HepG2 (cell line): ENCODE measurements around the gene RPL26. TPM values are rescaled to one million over a fixed set of nuclear protein-coding genes. Genes with fewer than 3 reads are reported as not detected.

ENCODE experiments used
- ATF7 ChIP-seq, 2 experiments: fragments of 450-650 bp in 1 of 2; sonication (generic) in 1 of 2; formaldehyde crosslinking in 1 of 2; IDR thresholded peaks; 2 replicates each; pipeline versions ENCODE4 v1.4.0 to v1.6.1; 2016 to 2020; ENCODE audit warnings: antibody characterized with exemption in 1 of 2, mild to moderate bottlenecking in 1 of 2, missing genetic modification reagents in 1 of 2
- CENPT ChIP-seq: sonication (generic); formaldehyde crosslinking; IDR thresholded peaks from 2 replicates; pipeline ENCODE4 v1.8.0; 2022; ENCODE audit warnings: low read depth, mild to moderate bottlenecking, moderate library complexity, missing genetic modification reagents
- MAF1 ChIP-seq: sonication (generic); formaldehyde crosslinking; IDR thresholded peaks from 2 replicates; pipeline ENCODE4 v1.5.0; 2020; ENCODE audit warnings: missing genetic modification reagents, borderline replicate concordance
- MYNN ChIP-seq: sonication (generic); formaldehyde crosslinking; IDR thresholded peaks from 2 replicates; pipeline ENCODE4 v1.4.0; 2020; ENCODE audit warnings: mild to moderate bottlenecking, low read depth, missing genetic modification reagents
- NBN ChIP-seq: fragments of 450-650 bp; conservative IDR thresholded peaks from 2 replicates; pipeline ENCODE4 v1.6.1; 2017
- POLR2A ChIP-seq, 2 experiments: IDR thresholded peaks; 2 replicates each; pipeline ENCODE4 v1.6.1; 2011; ENCODE audit warnings: low read depth in 2 of 2, low read length in 2 of 2, mild to moderate bottlenecking in 1 of 2, moderate library complexity in 1 of 2; ENCODE audit not compliant: insufficient read depth in 1 of 2
- POLR2G ChIP-seq: fragments of 200-400 bp; formaldehyde crosslinking; IDR thresholded peaks from 2 replicates; pipeline ENCODE4 v1.6.1; 2018; ENCODE audit warnings: mild to moderate bottlenecking, low read depth, low read length, moderate library complexity
- SP4 ChIP-seq: sonication (generic); formaldehyde crosslinking; IDR thresholded peaks from 2 replicates; pipeline ENCODE4 v1.8.1; 2023; ENCODE audit warnings: mild to moderate bottlenecking, missing genetic modification reagents
- TBL1XR1 ChIP-seq: fragments of 150-350 bp; IDR thresholded peaks from 2 replicates; pipeline ENCODE4 v1.6.1; 2014; ENCODE audit warnings: borderline replicate concordance, low read length; ENCODE audit not compliant: partially characterized antibody
- TEAD2 ChIP-seq: sonication (generic); formaldehyde crosslinking; IDR thresholded peaks from 2 replicates; pipeline ENCODE4 v1.9.0; 2021; ENCODE audit warnings: missing genetic modification reagents
- YEATS4 ChIP-seq: sonication (generic); formaldehyde crosslinking; IDR thresholded peaks from 2 replicates; pipeline ENCODE4 v1.4.0; 2020; ENCODE audit warnings: missing genetic modification reagents, borderline replicate concordance
- ZNF180 ChIP-seq: sonication (generic); formaldehyde crosslinking; IDR thresholded peaks from 2 replicates; pipeline ENCODE4 v1.4.0; 2020; ENCODE audit warnings: low read depth, missing genetic modification reagents, borderline replicate concordance
- ZNF44 ChIP-seq: sonication (generic); formaldehyde crosslinking; IDR thresholded peaks from 2 replicates; pipeline ENCODE4 v1.5.1; 2020; ENCODE audit warnings: mild to moderate bottlenecking, missing genetic modification reagents
- ZNF468 ChIP-seq: sonication (generic); formaldehyde crosslinking; IDR thresholded peaks from 2 replicates; pipeline ENCODE4 v1.8.0; 2022; ENCODE audit warnings: mild to moderate bottlenecking, moderate library complexity, missing genetic modification reagents
- ZNF496 ChIP-seq: sonication (generic); formaldehyde crosslinking; IDR thresholded peaks from 2 replicates; pipeline ENCODE4 v1.8.1; 2023; ENCODE audit warnings: mild to moderate bottlenecking, moderate library complexity, missing genetic modification reagents; ENCODE audit not compliant: insufficient replicate concordance
- ZSCAN30 ChIP-seq: sonication (generic); formaldehyde crosslinking; IDR thresholded peaks from 2 replicates; pipeline ENCODE4 v1.5.0; 2020; ENCODE audit warnings: mild to moderate bottlenecking, missing genetic modification reagents
- polyA plus RNA-seq, 8 experiments: library from polyadenylated mRNA; depleted of rRNA in 3 of 8; stranded (reverse) in 7 of 8; unstranded in 1 of 8; fragments of >200 nt; fragmentation: Illumina TruSeq in 4 of 8; extraction: Trizol in 4 of 8; gene quantifications; 2 replicates each; pipeline versions ENCODE4 v1.2.1 to v1.2.3, GENCODE V29; 2011 to 2016; ENCODE audit warnings: low read depth in 4 of 8, missing spikeins in 1 of 8, mixed read lengths in 1 of 8; ENCODE audit not compliant: insufficient read depth in 1 of 8
- total RNA-seq, 5 experiments: library from RNA; depleted of rRNA; stranded (reverse); fragments of >200 nt; fragmentation: Illumina TruSeq; extraction: Trizol; gene quantifications; 2 replicates each; pipeline ENCODE4 v1.2.3, GENCODE V29; 2016; ENCODE audit warnings: low read depth in 1 of 5
- TF ChIP-seq, protein P1 (sequence below): sonication (generic); formaldehyde crosslinking; IDR thresholded peaks from 2 replicates; pipeline ENCODE4 v1.4.0; 2020; ENCODE audit warnings: missing genetic modification reagents, borderline replicate concordance
- TF ChIP-seq, protein P2 (sequence below): sonication (generic); formaldehyde crosslinking; IDR thresholded peaks from 2 replicates; pipeline ENCODE4 v1.4.0; 2020; ENCODE audit warnings: missing genetic modification reagents
- TF ChIP-seq, protein P3 (sequence below): sonication (generic); formaldehyde crosslinking; IDR thresholded peaks from 2 replicates; pipeline ENCODE4 v1.9.0; 2021; ENCODE audit warnings: missing genetic modification reagents, mild to moderate bottlenecking, borderline replicate concordance
- TF ChIP-seq, protein P4 (sequence below): sonication (generic); formaldehyde crosslinking; IDR thresholded peaks from 2 replicates; pipeline ENCODE4 v1.4.0; 2020; ENCODE audit warnings: missing genetic modification reagents

Gene RPL26
- total and polyA plus RNA-seq, 2 of the 13 experiments (the other 11 are each of a cell fraction or from before 2014, with no cell fraction given): 2,817 to 3,529 TPM

DNA sequence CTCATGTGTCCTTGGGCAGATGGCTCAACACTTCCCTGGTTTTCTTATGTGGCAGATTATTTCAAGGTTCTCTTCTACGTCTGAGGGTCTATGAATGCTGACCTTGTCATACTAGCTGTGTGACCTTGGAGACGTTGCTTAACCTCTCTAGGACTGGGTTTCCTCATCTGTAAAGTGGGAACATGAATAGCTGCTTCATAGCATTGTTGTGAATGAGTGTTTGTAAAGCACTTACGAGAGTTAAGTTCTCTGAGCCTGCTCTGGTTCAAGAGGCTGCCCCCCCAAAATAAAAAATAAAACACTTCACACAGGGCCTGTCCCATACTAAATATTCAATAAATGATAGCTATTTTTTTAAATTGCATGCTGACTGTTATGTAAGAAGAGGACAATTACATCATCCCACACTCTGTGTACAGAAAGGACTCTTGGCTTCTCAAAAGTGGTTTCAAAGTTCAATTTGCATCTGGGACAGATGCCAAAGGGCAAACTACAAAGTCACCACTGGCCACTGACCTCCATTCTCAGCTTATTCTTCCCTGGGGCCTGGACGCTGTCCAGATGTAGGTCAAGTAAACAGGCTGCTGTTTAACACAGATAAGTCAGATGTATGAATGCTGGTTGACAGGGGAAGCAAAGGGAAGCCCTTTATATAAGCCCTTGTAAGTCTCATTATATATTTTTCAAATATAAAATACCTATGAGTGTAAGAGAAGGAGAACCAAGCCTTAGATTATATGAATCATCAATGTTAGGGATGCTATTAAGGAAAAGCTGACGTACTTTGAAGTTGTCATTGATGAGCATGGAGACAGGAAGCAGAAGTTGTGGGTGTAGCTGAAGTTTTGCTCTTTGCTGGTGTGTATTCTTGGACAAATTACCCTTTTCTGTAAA lies 37.3 kb upstream of the RPL26 start (continued):
- TF ChIP-seq, protein P1, sequence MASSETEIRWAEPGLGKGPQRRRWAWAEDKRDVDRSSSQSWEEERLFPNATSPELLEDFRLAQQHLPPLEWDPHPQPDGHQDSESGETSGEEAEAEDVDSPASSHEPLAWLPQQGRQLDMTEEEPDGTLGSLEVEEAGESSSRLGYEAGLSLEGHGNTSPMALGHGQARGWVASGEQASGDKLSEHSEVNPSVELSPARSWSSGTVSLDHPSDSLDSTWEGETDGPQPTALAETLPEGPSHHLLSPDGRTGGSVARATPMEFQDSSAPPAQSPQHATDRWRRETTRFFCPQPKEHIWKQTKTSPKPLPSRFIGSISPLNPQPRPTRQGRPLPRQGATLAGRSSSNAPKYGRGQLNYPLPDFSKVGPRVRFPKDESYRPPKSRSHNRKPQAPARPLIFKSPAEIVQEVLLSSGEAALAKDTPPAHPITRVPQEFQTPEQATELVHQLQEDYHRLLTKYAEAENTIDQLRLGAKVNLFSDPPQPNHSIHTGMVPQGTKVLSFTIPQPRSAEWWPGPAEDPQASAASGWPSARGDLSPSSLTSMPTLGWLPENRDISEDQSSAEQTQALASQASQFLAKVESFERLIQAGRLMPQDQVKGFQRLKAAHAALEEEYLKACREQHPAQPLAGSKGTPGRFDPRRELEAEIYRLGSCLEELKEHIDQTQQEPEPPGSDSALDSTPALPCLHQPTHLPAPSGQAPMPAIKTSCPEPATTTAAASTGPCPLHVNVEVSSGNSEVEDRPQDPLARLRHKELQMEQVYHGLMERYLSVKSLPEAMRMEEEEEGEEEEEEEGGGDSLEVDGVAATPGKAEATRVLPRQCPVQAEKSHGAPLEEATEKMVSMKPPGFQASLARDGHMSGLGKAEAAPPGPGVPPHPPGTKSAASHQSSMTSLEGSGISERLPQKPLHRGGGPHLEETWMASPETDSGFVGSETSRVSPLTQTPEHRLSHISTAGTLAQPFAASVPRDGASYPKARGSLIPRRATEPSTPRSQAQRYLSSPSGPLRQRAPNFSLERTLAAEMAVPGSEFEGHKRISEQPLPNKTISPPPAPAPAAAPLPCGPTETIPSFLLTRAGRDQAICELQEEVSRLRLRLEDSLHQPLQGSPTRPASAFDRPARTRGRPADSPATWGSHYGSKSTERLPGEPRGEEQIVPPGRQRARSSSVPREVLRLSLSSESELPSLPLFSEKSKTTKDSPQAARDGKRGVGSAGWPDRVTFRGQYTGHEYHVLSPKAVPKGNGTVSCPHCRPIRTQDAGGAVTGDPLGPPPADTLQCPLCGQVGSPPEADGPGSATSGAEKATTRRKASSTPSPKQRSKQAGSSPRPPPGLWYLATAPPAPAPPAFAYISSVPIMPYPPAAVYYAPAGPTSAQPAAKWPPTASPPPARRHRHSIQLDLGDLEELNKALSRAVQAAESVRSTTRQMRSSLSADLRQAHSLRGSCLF (CRISPR knock-in tag): no peak
- no peak for TF ChIP-seq ZNF496 (CRISPR knock-in tag)
- no peak for TF ChIP-seq NBN
- no peak for TF ChIP-seq ZNF468
- no peak for TF ChIP-seq POLR2A (IDR thresholded peaks at IDR 0.05; ENCODE audit: insufficient read depth in 1 of 2, low read depth in 2 of 2, low read length in 2 of 2)
- peak; percentile 89 for TF ChIP-seq ATF7 (IDR thresholded peaks at IDR 0.05)
- peak; percentile 97 for TF ChIP-seq ATF7 (CRISPR knock-in tag; IDR thresholded peaks at IDR 0.05)
- TF ChIP-seq, protein P2, sequence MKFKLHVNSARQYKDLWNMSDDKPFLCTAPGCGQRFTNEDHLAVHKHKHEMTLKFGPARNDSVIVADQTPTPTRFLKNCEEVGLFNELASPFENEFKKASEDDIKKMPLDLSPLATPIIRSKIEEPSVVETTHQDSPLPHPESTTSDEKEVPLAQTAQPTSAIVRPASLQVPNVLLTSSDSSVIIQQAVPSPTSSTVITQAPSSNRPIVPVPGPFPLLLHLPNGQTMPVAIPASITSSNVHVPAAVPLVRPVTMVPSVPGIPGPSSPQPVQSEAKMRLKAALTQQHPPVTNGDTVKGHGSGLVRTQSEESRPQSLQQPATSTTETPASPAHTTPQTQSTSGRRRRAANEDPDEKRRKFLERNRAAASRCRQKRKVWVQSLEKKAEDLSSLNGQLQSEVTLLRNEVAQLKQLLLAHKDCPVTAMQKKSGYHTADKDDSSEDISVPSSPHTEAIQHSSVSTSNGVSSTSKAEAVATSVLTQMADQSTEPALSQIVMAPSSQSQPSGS (CRISPR knock-in tag): peak; percentile 99
- peak; percentile 98 for TF ChIP-seq TBL1XR1
- TF ChIP-seq CENPT (CRISPR knock-in tag): no peak
- no peak for TF ChIP-seq SP4 (CRISPR knock-in tag)
- no peak for TF ChIP-seq MYNN (CRISPR knock-in tag)
- no peak for TF ChIP-seq ZNF44 (CRISPR knock-in tag)
- TF ChIP-seq ZNF180 (CRISPR knock-in tag): no peak
- TF ChIP-seq, protein P3, sequence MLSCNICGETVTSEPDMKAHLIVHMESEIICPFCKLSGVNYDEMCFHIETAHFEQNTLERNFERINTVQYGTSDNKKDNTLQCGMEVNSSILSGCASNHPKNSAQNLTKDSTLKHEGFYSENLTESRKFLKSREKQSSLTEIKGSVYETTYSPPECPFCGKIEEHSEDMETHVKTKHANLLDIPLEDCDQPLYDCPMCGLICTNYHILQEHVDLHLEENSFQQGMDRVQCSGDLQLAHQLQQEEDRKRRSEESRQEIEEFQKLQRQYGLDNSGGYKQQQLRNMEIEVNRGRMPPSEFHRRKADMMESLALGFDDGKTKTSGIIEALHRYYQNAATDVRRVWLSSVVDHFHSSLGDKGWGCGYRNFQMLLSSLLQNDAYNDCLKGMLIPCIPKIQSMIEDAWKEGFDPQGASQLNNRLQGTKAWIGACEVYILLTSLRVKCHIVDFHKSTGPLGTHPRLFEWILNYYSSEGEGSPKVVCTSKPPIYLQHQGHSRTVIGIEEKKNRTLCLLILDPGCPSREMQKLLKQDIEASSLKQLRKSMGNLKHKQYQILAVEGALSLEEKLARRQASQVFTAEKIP (CRISPR knock-in tag): no peak
- TF ChIP-seq, protein P4, sequence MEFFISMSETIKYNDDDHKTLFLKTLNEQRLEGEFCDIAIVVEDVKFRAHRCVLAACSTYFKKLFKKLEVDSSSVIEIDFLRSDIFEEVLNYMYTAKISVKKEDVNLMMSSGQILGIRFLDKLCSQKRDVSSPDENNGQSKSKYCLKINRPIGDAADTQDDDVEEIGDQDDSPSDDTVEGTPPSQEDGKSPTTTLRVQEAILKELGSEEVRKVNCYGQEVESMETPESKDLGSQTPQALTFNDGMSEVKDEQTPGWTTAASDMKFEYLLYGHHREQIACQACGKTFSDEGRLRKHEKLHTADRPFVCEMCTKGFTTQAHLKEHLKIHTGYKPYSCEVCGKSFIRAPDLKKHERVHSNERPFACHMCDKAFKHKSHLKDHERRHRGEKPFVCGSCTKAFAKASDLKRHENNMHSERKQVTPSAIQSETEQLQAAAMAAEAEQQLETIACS (CRISPR knock-in tag): no peak
- peak; percentile 59; the same call in 1 of the 2 replicates for TF ChIP-seq YEATS4 (CRISPR knock-in tag)
- no peak for TF ChIP-seq MAF1 (CRISPR knock-in tag)
- TF ChIP-seq TEAD2: no peak
- no peak for TF ChIP-seq POLR2G
- no peak for TF ChIP-seq ZSCAN30 (CRISPR knock-in tag)
